Mesenchymal stem cell (in vitro differentiated cells and primary cell): ENCODE data around the gene CCNK.
A peak's percentile ranks its signal among the peaks of the same experiment; 100 is the strongest.

Experiments
- DNase-seq: peaks from one replicate; pipeline ENCODE4 v3.0.0-alpha.2; 2013
- H2AFZ ChIP-seq: one replicate; pipeline ENCODE4 v1.6.1; 2013; ENCODE audit warnings: low read depth, mild to moderate bottlenecking, control low read depth, inconsistent platforms, low read length, moderate library complexity
- H2AK5ac ChIP-seq: 2 replicates; pipeline ENCODE4 v1.6.1; 2013; ENCODE audit warnings: low read length, moderate library complexity, mild to moderate bottlenecking, inconsistent platforms; ENCODE audit not compliant: severe bottlenecking
- H2BK120ac ChIP-seq: one replicate; pipeline ENCODE4 v1.6.1; 2013; ENCODE audit warnings: low read depth, mild to moderate bottlenecking, inconsistent platforms, low read length, moderate library complexity
- H2BK12ac ChIP-seq, 2 experiments: one replicate each; pipeline ENCODE4 v1.6.1; 2013; ENCODE audit warnings: inconsistent platforms in 2 of 2, low read length in 2 of 2, mild to moderate bottlenecking in 2 of 2, moderate library complexity in 2 of 2, control low read depth in 1 of 2
- H2BK15ac ChIP-seq: one replicate; pipeline ENCODE4 v1.6.1; 2013; ENCODE audit warnings: mild to moderate bottlenecking, low read depth, inconsistent platforms; ENCODE audit not compliant: poor library complexity, severe bottlenecking
- H2BK5ac ChIP-seq: 2 replicates; pipeline ENCODE4 v1.6.1; 2013; ENCODE audit warnings: low read depth, mild to moderate bottlenecking, low read length, control low read depth, inconsistent platforms; ENCODE audit not compliant: poor library complexity, severe bottlenecking
- H3K14ac ChIP-seq, 2 experiments: one replicate each; pipeline ENCODE4 v1.6.1; 2013; ENCODE audit warnings: inconsistent platforms in 2 of 2, low read length in 2 of 2, control low read depth in 1 of 2, mild to moderate bottlenecking in 1 of 2, moderate library complexity in 1 of 2
- H3K18ac ChIP-seq, 2 experiments: one replicate each; pipeline ENCODE4 v1.6.1; 2013; ENCODE audit warnings: inconsistent platforms in 2 of 2, low read length in 2 of 2, control low read depth in 1 of 2, low read depth in 1 of 2, mild to moderate bottlenecking in 1 of 2
- H3K23ac ChIP-seq, 2 experiments: one replicate each; pipeline ENCODE4 v1.6.1; 2013; ENCODE audit warnings: inconsistent platforms in 2 of 2, low read length in 2 of 2, mild to moderate bottlenecking in 2 of 2, moderate library complexity in 2 of 2, control low read depth in 1 of 2
- H3K27ac ChIP-seq: 2 replicates; pipeline ENCODE4 v1.5.1; 2013; ENCODE audit warnings: mild to moderate bottlenecking, moderate library complexity, low read length, control low read depth, inconsistent platforms; ENCODE audit not compliant: poor library complexity, severe bottlenecking
- H3K27me3 ChIP-seq, 2 experiments: 2 replicates each; pipeline versions ENCODE4 v1.6.1 to v1.7.0; 2013; ENCODE audit warnings: low read length in 2 of 2, mild to moderate bottlenecking in 2 of 2, moderate library complexity in 2 of 2, control low read depth in 1 of 2, inconsistent platforms in 1 of 2; ENCODE audit not compliant: control insufficient read depth in 1 of 2, insufficient read depth in 1 of 2
- H3K36me3 ChIP-seq, 2 experiments: 2 replicates each; pipeline versions ENCODE4 v1.6.1 to v1.7.0; 2013; ENCODE audit warnings: low read length in 2 of 2, control low read depth in 1 of 2, inconsistent platforms in 1 of 2, low read depth in 1 of 2, mild to moderate bottlenecking in 1 of 2; ENCODE audit not compliant: insufficient read depth in 2 of 2, control insufficient read depth in 1 of 2
- H3K4ac ChIP-seq, 2 experiments: one replicate each; pipeline ENCODE4 v1.6.1; 2013; ENCODE audit warnings: inconsistent platforms in 2 of 2, low read length in 2 of 2, mild to moderate bottlenecking in 2 of 2, moderate library complexity in 2 of 2, control low read depth in 1 of 2, low read depth in 1 of 2
- H3K4me1 ChIP-seq: 2 replicates; pipeline ENCODE4 v1.6.1; 2013; ENCODE audit warnings: low read depth, low read length, control low read depth; ENCODE audit not compliant: control insufficient read depth, insufficient read depth
- H3K4me2 ChIP-seq: 2 replicates; pipeline ENCODE4 v1.6.1; 2013; ENCODE audit warnings: low read length, mild to moderate bottlenecking, inconsistent platforms; ENCODE audit not compliant: poor library complexity, severe bottlenecking
- H3K4me3 ChIP-seq, 2 experiments: 2 replicates each; pipeline versions ENCODE4 v1.5.1 to v1.7.0; 2013; ENCODE audit warnings: low read length in 2 of 2, mild to moderate bottlenecking in 2 of 2, control low read depth in 1 of 2, low read depth in 1 of 2; ENCODE audit not compliant: insufficient read depth in 1 of 2
- H3K79me1 ChIP-seq: replicated peaks from 2 replicates; pipeline ENCODE4 v1.6.1; 2013; ENCODE audit warnings: mild to moderate bottlenecking, control low read depth, low read length, inconsistent platforms; ENCODE audit not compliant: poor library complexity, severe bottlenecking
- H3K9ac ChIP-seq: 2 replicates; pipeline ENCODE4 v1.7.0; 2013; ENCODE audit warnings: mild to moderate bottlenecking, low read length, moderate library complexity
- H3K9me3 ChIP-seq: 2 replicates; pipeline ENCODE4 v1.7.0; 2013; ENCODE audit warnings: mild to moderate bottlenecking, low read length; ENCODE audit not compliant: control insufficient read depth
- H4K8ac ChIP-seq: one replicate; pipeline ENCODE4 v1.6.1; 2013; ENCODE audit warnings: inconsistent platforms, mild to moderate bottlenecking, low read length, moderate library complexity
- H4K91ac ChIP-seq: one replicate; pipeline ENCODE4 v1.6.1; 2013; ENCODE audit warnings: mild to moderate bottlenecking, low read length, inconsistent platforms
- WGBS: methylation state at CpG from one replicate; pipeline ENCODE4 v1.1.7; 2013; ENCODE audit warnings: mixed read lengths; 5-methylcytosine and 5-hydroxymethylcytosine counted together

The CCNK gene

GRCh38 chr14:99522025-99522401, 40.8 kb downstream of the CCNK start:
- Histone ChIP-seq H3K27me3 (peaks cover 0 to 8% of the 10 kb centered on the region in 2 experiments), H3K14ac (peak overlapping the region in 1 of 2 experiments; percentile 23), H4K91ac (peak overlapping the region; percentile 5), H3K27ac (no peak overlapping the region), H3K4ac (peak overlapping the region in 1 of 2 experiments; percentile 37), H3K9ac (no peak overlapping the region), H3K9me3 (no peaks in the 10 kb centered on the region), H2BK12ac (peak overlapping the region; percentile 22 to 48), H2BK15ac (peak overlapping the region; percentile 64), H3K23ac (no peak overlapping the region), H3K4me1 (peaks cover 44% of the 10 kb centered on the region), H3K18ac (peak overlapping the region in 1 of 2 experiments; percentile 38), H2BK5ac (no peak overlapping the region), H3K4me3 (no peak overlapping the region), H3K79me1 (no peaks in the 10 kb centered on the region), H2AK5ac (no peak overlapping the region), H3K36me3 (no peaks in the 10 kb centered on the region), H2BK120ac (no peak overlapping the region), H4K8ac (peak overlapping the region; percentile 19), H2AFZ (no peak overlapping the region), H3K4me2 (no peak overlapping the region)
- WGBS = 89% methylated on average over 12 of the region's 18 CpGs
- DNase-seq = no peak

- H2BK120ac ChIP-seq = peak overlapping the region; percentile 46
- H3K23ac ChIP-seq = no peak overlapping the region
- no peaks in the 10 kb centered on the region for H3K36me3 ChIP-seq
- H3K4me2 ChIP-seq = no peak overlapping the region
- H2BK5ac ChIP-seq = no peak overlapping the region
- 4% methylated on average over 10 of the region's 12 CpGs for WGBS
- peak overlapping the region; percentile 95 for H4K8ac ChIP-seq
- H2AK5ac ChIP-seq = no peak overlapping the region
- peak overlapping the region; percentile 34 for H4K91ac ChIP-seq
- peak overlapping the region; percentile 79 to 82 for H3K18ac ChIP-seq
- no peaks in the 10 kb centered on the region for H3K79me1 ChIP-seq
- H3K27me3 ChIP-seq = peaks cover 0 to 4% of the 10 kb centered on the region in 2 experiments
- H3K9me3 ChIP-seq = no peaks in the 10 kb centered on the region
- peak; percentile 81 for DNase-seq
- H3K14ac ChIP-seq = no peak overlapping the region
- H3K4ac ChIP-seq = peak overlapping the region; percentile 49 to 50
- H3K27ac ChIP-seq = no peak overlapping the region
- H2BK12ac ChIP-seq = peak overlapping the region in 1 of 2 experiments; percentile 15
- no peak overlapping the region for H3K4me3 ChIP-seq
- peaks cover 48% of the 10 kb centered on the region for H3K4me1 ChIP-seq
- H2AFZ ChIP-seq = no peak overlapping the region
- peak overlapping the region; percentile 15 for H3K9ac ChIP-seq
- no peak overlapping the region for H2BK15ac ChIP-seq
Measured at GRCh38 chr14:99522457-99522891, 41.3 kb downstream of the CCNK start.

- no peaks in the 10 kb centered on the region for H3K36me3 ChIP-seq
- H3K4me2 ChIP-seq = peak overlapping the region; percentile 14
- DNase-seq = peak; percentile 41
- no peak overlapping the region for H3K4me3 ChIP-seq
- H3K9me3 ChIP-seq = no peaks in the 10 kb centered on the region
- no peak overlapping the region for H3K23ac ChIP-seq
- H4K91ac ChIP-seq = peak overlapping the region; percentile 85
- no peak overlapping the region for H2AFZ ChIP-seq
- H3K4ac ChIP-seq = peak overlapping the region; percentile 49 to 70
- H2AK5ac ChIP-seq = peak overlapping the region; percentile 67
- no peak overlapping the region for H3K27ac ChIP-seq
- H3K27me3 ChIP-seq = peaks cover 0 to 5% of the 10 kb centered on the region in 2 experiments
- no peak overlapping the region for H2BK5ac ChIP-seq
- H2BK12ac ChIP-seq = peak overlapping the region; percentile 28 to 68
- no peak overlapping the region for H3K14ac ChIP-seq
- peak overlapping the region; percentile 50 for H2BK120ac ChIP-seq
- peak overlapping the region; percentile 79 to 82 for H3K18ac ChIP-seq
- H3K4me1 ChIP-seq = peaks cover 50% of the 10 kb centered on the region
- no peak overlapping the region for H2BK15ac ChIP-seq
- H3K79me1 ChIP-seq = no peaks in the 10 kb centered on the region
- peak overlapping the region; percentile 95 for H4K8ac ChIP-seq
- 12% methylated on average over 12 of the region's 14 CpGs for WGBS
- peak overlapping the region; percentile 15 for H3K9ac ChIP-seq
Measured at GRCh38 chr14:99522934-99523703, 41.9 kb downstream of the CCNK start.

- Histone ChIP-seq H2AFZ (no peak overlapping the region), H3K79me1 (no peaks in the 10 kb centered on the region), H2BK15ac (no peak overlapping the region), H3K23ac (no peak overlapping the region), H3K36me3 (no peaks in the 10 kb centered on the region), H2BK5ac (no peak overlapping the region), H3K4ac (peak overlapping the region in 1 of 2 experiments; percentile 6), H3K27ac (no peak overlapping the region), H2BK120ac (peak overlapping the region; percentile 50), H3K4me3 (no peak overlapping the region), H2AK5ac (peak overlapping the region; percentile 67), H3K9me3 (no peaks in the 10 kb centered on the region), H4K91ac (no peak overlapping the region), H4K8ac (no peak overlapping the region), H3K27me3 (peaks cover 0 to 8% of the 10 kb centered on the region in 2 experiments), H2BK12ac (peak overlapping the region in 1 of 2 experiments; percentile 68), H3K14ac (no peak overlapping the region), H3K4me2 (no peak overlapping the region), H3K9ac (no peak overlapping the region), H3K4me1 (peaks cover 46% of the 10 kb centered on the region), H3K18ac (no peak overlapping the region)
- 56% methylated on average over 5 of the region's 5 CpGs for WGBS
- no peak for DNase-seq
Measured at GRCh38 chr14:99523704-99524055, 42.5 kb downstream of the CCNK start.
